Trophoblast cell (in vitro differentiated cells and primary cell): ENCODE data around the gene TBL1X.

ENCODE experiments used
- DNase-seq, 2 donors: peaks; one replicate each; pipeline ENCODE4 v3.0.0-alpha.2; 2016
- H2AFZ ChIP-seq: 2 replicates; pipeline ENCODE4 v1.6.1; 2013; ENCODE audit warnings: low read length, moderate library complexity, mild to moderate bottlenecking; ENCODE audit not compliant: insufficient read depth, poor library complexity
- H2AK5ac ChIP-seq: 2 replicates; pipeline ENCODE4 v1.6.1; 2013; ENCODE audit warnings: mild to moderate bottlenecking, low read length
- H2BK120ac ChIP-seq: 2 replicates; pipeline ENCODE4 v1.6.1; 2013; ENCODE audit warnings: low read length, mild to moderate bottlenecking, moderate library complexity; ENCODE audit not compliant: insufficient read depth, poor library complexity
- H2BK12ac ChIP-seq: 2 replicates; pipeline ENCODE4 v1.6.1; 2013; ENCODE audit warnings: mild to moderate bottlenecking, low read length, moderate library complexity
- H2BK5ac ChIP-seq: 2 replicates; pipeline ENCODE4 v1.6.1; 2013; ENCODE audit warnings: low read length, low read depth, moderate library complexity, mild to moderate bottlenecking; ENCODE audit not compliant: poor library complexity
- H3K14ac ChIP-seq: 2 replicates; pipeline ENCODE4 v1.6.1; 2013; ENCODE audit warnings: mild to moderate bottlenecking, low read length
- H3K18ac ChIP-seq: 2 replicates; pipeline ENCODE4 v1.6.1; 2013; ENCODE audit warnings: mild to moderate bottlenecking, low read length
- H3K23ac ChIP-seq: 2 replicates; pipeline ENCODE4 v1.6.1; 2013; ENCODE audit warnings: low read length
- H3K27ac ChIP-seq: 2 replicates; pipeline ENCODE4 v1.5.1; 2013; ENCODE audit warnings: low read depth, mild to moderate bottlenecking, inconsistent platforms, low read length, moderate library complexity
- H3K27me3 ChIP-seq: 2 replicates; pipeline ENCODE4 v1.6.1; 2013; ENCODE audit warnings: inconsistent platforms, mild to moderate bottlenecking, low read length, moderate library complexity; ENCODE audit not compliant: insufficient read depth
- H3K36me3 ChIP-seq, 2 experiments: 1 replicate in 1 of 2; 2 replicates in 1 of 2; pipeline ENCODE4 v1.6.1; 2013; ENCODE audit warnings: low read length in 2 of 2, mild to moderate bottlenecking in 2 of 2, moderate library complexity in 1 of 2; ENCODE audit not compliant: insufficient read depth in 2 of 2, control insufficient read depth in 1 of 2
- H3K4ac ChIP-seq: 2 replicates; pipeline ENCODE4 v1.6.1; 2013; ENCODE audit warnings: low read depth, mild to moderate bottlenecking, low read length, moderate library complexity
- H3K4me1 ChIP-seq, 2 experiments: 1 replicate in 1 of 2; 2 replicates in 1 of 2; pipeline ENCODE4 v1.6.1; 2013; ENCODE audit warnings: low read length in 2 of 2, mild to moderate bottlenecking in 2 of 2, moderate library complexity in 1 of 2; ENCODE audit not compliant: insufficient read depth in 2 of 2, control insufficient read depth in 1 of 2
- H3K4me2 ChIP-seq: 2 replicates; pipeline ENCODE4 v1.6.1; 2013; ENCODE audit warnings: inconsistent platforms, mild to moderate bottlenecking, low read length, moderate library complexity
- H3K4me3 ChIP-seq: 2 replicates; pipeline ENCODE4 v1.5.1; 2013; ENCODE audit warnings: mild to moderate bottlenecking, low read depth, low read length, inconsistent platforms
- H3K79me1 ChIP-seq: one replicate; pipeline ENCODE4 v1.6.1; 2013; ENCODE audit warnings: low read length
- H3K79me2 ChIP-seq: 2 replicates; pipeline ENCODE4 v1.6.1; 2013; ENCODE audit warnings: low read length, mild to moderate bottlenecking; ENCODE audit not compliant: control insufficient read depth, insufficient read depth, poor library complexity
- H3K9ac ChIP-seq: 2 replicates; pipeline ENCODE4 v1.6.1; 2013; ENCODE audit warnings: mild to moderate bottlenecking, low read length
- H3K9me3 ChIP-seq: 2 replicates; pipeline ENCODE4 v1.6.1; 2013; ENCODE audit warnings: low read depth, mild to moderate bottlenecking, control low read depth, inconsistent platforms, low read length; ENCODE audit not compliant: insufficient read depth
- H4K12ac ChIP-seq: 2 replicates; pipeline ENCODE4 v1.6.1; 2013; ENCODE audit warnings: low read depth, mild to moderate bottlenecking, low read length, moderate library complexity
- H4K8ac ChIP-seq: 2 replicates; pipeline ENCODE4 v1.6.1; 2013; ENCODE audit warnings: low read depth, mild to moderate bottlenecking, low read length, moderate library complexity
- H4K91ac ChIP-seq: one replicate; pipeline ENCODE4 v1.6.1; 2013; ENCODE audit warnings: low read depth, mild to moderate bottlenecking, low read length, moderate library complexity
- WGBS: extraction: QIAGEN DNeasy Blood & Tissue Kit; methylation state at CpG from one replicate; pipeline ENCODE4 v1.1.7; 2013; ENCODE audit warnings: missing lambda C conversion rate; ENCODE audit not compliant: insufficient read length, insufficient coverage; ENCODE audit errors: extremely low coverage; 5-methylcytosine and 5-hydroxymethylcytosine counted together

TBL1X gene

DNA sequence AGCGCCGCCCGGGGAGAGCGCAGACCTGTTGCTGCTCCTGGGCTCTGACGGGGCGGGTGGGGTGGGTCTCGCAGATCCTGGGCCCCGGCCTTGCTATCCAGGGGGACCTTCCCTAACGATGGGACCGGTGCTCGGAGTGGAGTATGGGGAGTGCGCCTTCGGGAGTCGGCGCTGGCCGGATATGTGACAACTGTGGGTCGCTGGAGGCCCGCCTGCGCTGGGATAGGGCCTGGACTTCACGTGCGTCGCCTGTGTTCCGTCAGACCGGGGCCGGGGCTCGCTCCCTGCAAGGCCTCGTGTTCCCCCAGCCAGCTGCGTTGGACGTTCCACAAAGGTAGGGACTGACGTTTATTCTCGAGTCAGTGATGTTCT is 1.3 kb downstream of the TBL1X start:
- Histone ChIP-seq H2BK12ac (no peak overlapping the region), H3K27ac (no peak overlapping the region), H3K4me3 (peak overlapping the region; percentile 81), H3K23ac (no peak overlapping the region), H3K4me1 (peaks cover 8 to 27% of the 10 kb centered on the region in 2 experiments), H4K12ac (no peak overlapping the region), H3K79me1 (peaks cover 16% of the 10 kb centered on the region), H4K91ac (no peak overlapping the region), H3K9ac (no peak overlapping the region), H3K4me2 (peak overlapping the region; percentile 78), H3K79me2 (peaks cover 10% of the 10 kb centered on the region), H3K27me3 (no peaks in the 10 kb centered on the region), H3K9me3 (no peaks in the 10 kb centered on the region), H2AFZ (no peak overlapping the region), H4K8ac (peak overlapping the region; percentile 62), H3K18ac (peak overlapping the region; percentile 93), H2BK120ac (no peak overlapping the region), H2BK5ac (no peak overlapping the region), H3K4ac (peak overlapping the region; percentile 86), H2AK5ac (no peak overlapping the region), H3K14ac (peak overlapping the region; percentile 49), H3K36me3 (no peaks in the 10 kb centered on the region)
- no CpG with 5 or more reads among the region's 31 CpGs for WGBS
- DNase-seq = no peak

DNA sequence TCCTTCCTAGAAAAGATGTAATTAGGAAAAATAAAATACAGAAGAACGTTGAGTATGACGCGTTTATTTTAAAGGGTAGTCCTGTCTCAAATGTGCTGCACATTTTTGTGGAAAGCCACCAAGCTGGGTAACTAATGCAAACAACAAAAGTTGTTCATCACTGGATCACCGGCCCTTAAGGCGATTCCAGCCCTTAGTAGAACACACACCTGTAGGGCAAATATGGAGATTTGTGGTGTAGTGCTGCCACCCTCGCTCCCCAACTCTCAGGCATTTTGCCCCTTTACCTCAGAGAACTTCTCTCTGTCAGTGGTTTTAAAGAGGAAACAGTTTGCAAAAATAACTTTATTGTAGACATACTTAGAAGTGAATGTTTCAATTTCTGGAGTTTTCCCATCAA is 1.9 kb downstream of the TBL1X start:
- H2AFZ ChIP-seq = no peak overlapping the region
- H3K18ac ChIP-seq = no peak overlapping the region
- H3K4me1 ChIP-seq = peaks cover 10 to 28% of the 10 kb centered on the region in 2 experiments
- H3K4me2 ChIP-seq = peak overlapping the region; percentile 78
- no peak overlapping the region for H3K23ac ChIP-seq
- H3K79me2 ChIP-seq = peaks cover 10% of the 10 kb centered on the region
- H3K27ac ChIP-seq = no peak overlapping the region
- no peak overlapping the region for H2BK120ac ChIP-seq
- no peak for DNase-seq
- no peak overlapping the region for H2BK5ac ChIP-seq
- H3K14ac ChIP-seq = no peak overlapping the region
- WGBS = no CpG with 5 or more reads among the region's 6 CpGs
- no peak overlapping the region for H2AK5ac ChIP-seq
- H4K12ac ChIP-seq = no peak overlapping the region
- H3K27me3 ChIP-seq = no peaks in the 10 kb centered on the region
- no peak overlapping the region for H3K4ac ChIP-seq
- H3K79me1 ChIP-seq = peaks cover 18% of the 10 kb centered on the region
- no peak overlapping the region for H4K8ac ChIP-seq
- H3K4me3 ChIP-seq = no peak overlapping the region
- H3K36me3 ChIP-seq = no peaks in the 10 kb centered on the region
- no peaks in the 10 kb centered on the region for H3K9me3 ChIP-seq
- H4K91ac ChIP-seq = no peak overlapping the region
- no peak overlapping the region for H3K9ac ChIP-seq
- no peak overlapping the region for H2BK12ac ChIP-seq

DNA sequence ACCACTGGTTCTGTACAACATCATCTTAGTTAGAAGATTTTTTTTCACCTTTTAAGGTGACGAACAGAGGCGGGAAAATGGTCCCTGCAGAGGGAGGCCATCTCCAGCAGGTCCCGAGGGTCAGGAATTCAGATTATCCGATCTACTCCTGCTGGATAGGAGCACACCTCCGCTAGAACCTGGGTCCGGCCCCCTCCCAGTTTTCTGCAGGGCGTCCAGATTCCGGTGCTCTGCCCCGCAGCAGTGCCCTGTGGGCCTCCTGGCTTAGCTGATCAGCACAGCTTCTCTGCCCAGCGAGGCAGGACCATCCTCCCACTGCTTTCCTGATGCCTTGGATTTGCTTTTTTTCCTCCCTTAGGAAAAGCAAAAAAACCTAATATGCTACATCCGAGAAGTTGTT is 2.3 kb downstream of the TBL1X start:
- H2BK120ac ChIP-seq = no peak overlapping the region
- peak overlapping the region; percentile 39 for H3K4me2 ChIP-seq
- no peak overlapping the region for H2AK5ac ChIP-seq
- peaks cover 18% of the 10 kb centered on the region for H3K79me1 ChIP-seq
- H3K23ac ChIP-seq = no peak overlapping the region
- no CpG with 5 or more reads among the region's 11 CpGs for WGBS
- no peak overlapping the region for H4K91ac ChIP-seq
- no peak overlapping the region for H3K9ac ChIP-seq
- no peaks in the 10 kb centered on the region for H3K9me3 ChIP-seq
- H3K27ac ChIP-seq = no peak overlapping the region
- no peaks in the 10 kb centered on the region for H3K36me3 ChIP-seq
- peaks cover 10% of the 10 kb centered on the region for H3K79me2 ChIP-seq
- H2BK12ac ChIP-seq = no peak overlapping the region
- no peaks in the 10 kb centered on the region for H3K27me3 ChIP-seq
- no peak overlapping the region for H3K14ac ChIP-seq
- H4K8ac ChIP-seq = no peak overlapping the region
- peaks cover 10 to 31% of the 10 kb centered on the region in 2 experiments for H3K4me1 ChIP-seq
- no peak for DNase-seq
- H3K4me3 ChIP-seq = no peak overlapping the region
- H2AFZ ChIP-seq = no peak overlapping the region
- no peak overlapping the region for H4K12ac ChIP-seq
- H2BK5ac ChIP-seq = no peak overlapping the region
- no peak overlapping the region for H3K18ac ChIP-seq
- no peak overlapping the region for H3K4ac ChIP-seq

DNA sequence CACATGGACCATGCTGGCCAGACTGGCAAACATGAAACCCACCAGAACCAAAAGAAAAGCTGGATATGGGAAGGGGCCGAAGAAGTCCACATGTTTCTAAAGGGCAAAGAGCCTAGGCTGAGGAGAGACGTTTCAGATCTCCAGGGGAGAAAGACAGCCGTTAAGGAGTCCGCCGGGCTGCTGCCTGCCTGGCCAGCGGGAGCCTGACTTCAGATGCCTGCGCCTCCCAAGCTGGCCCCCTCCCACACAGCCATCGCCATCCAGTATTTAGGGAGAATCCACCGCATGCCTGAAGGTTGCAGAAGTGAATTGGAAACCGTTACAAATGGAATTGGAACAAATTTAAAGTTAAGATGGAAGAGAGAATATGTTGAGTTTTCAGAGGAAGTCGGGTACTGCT is 2.9 kb downstream of the TBL1X start:
- no peaks in the 10 kb centered on the region for H3K9me3 ChIP-seq
- WGBS = no CpG with 5 or more reads among the region's 11 CpGs

More for the DNA sequence above, 2.9 kb downstream of the TBL1X start:
- no peak overlapping the region for H3K27ac ChIP-seq
- H3K4ac ChIP-seq = peak overlapping the region; percentile 20
- H2AFZ ChIP-seq = no peak overlapping the region
- H4K8ac ChIP-seq = no peak overlapping the region
- no peak overlapping the region for H3K9ac ChIP-seq
- peaks cover 18% of the 10 kb centered on the region for H3K79me1 ChIP-seq
- no peak overlapping the region for H4K12ac ChIP-seq
- no peaks in the 10 kb centered on the region for H3K36me3 ChIP-seq
- DNase-seq = no peak
- no peaks in the 10 kb centered on the region for H3K27me3 ChIP-seq
- H3K4me1 ChIP-seq = peaks cover 10 to 29% of the 10 kb centered on the region in 2 experiments
- H2AK5ac ChIP-seq = no peak overlapping the region
- no peak overlapping the region for H3K14ac ChIP-seq
- H3K18ac ChIP-seq = no peak overlapping the region
- H3K4me2 ChIP-seq = no peak overlapping the region
- H2BK5ac ChIP-seq = no peak overlapping the region
- peaks cover 10% of the 10 kb centered on the region for H3K79me2 ChIP-seq
- H2BK12ac ChIP-seq = no peak overlapping the region
- H3K4me3 ChIP-seq = no peak overlapping the region
- H2BK120ac ChIP-seq = no peak overlapping the region
- no peak overlapping the region for H4K91ac ChIP-seq
- no peak overlapping the region for H3K23ac ChIP-seq
